ENCODE measurements around the gene USHBP1. TPM values are rescaled to one million over a fixed set of nuclear protein-coding genes. Genes with fewer than 3 reads are reported as not detected.

USHBP1 gene
- total and polyA plus RNA-seq, 4 experiments from 2014 or later = 0.10 to 0.33 TPM; not detected in 2

DNA sequence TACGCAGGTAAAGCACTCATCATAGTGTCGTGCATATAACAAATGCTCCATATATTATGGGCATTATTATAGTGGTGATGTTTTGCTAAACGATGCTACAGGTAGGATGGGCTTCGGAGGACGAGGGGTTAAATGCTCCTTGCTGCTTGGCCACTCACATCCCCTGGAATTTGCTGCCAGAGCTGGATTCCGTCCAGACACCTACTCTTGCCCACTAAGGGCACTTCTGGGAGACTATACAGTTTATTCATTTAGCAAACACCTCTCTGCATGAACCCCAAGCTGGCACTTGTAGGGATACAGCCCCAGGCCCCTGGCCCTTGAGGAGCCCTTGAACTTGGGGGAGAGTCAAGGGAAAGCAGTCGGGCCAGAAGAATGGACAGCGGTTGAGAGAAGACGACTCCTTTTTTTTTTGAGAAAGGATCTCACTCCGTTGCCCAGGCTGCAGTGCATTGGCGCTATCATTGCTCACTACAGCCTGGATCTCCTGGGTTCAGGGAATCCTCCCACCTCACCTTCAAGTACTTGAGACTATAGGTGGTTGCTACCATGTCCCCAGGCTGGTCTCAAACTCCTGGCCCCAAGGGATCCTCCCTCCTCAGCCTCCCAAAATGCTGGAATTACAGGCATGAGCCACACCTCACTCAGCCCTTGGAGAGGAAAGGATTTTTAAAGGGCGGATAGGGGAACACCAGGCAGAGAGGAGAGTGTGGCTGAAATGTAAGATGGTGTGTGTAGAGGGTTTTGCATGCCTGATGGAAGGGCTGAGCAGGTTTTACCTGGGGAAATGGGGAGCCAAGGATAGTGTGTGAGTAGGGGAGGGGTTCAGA, 40.1 kb upstream of the USHBP1 start:
- peak overlapping the region; percentile 69 to 96 (median 88) for H3K27ac Mint-ChIP-seq
- H3K36me3 Mint-ChIP-seq = peaks cover 0 to 7% of the 10 kb centered on the region in 2 donors
- no peaks in the 10 kb centered on the region for H3K27me3 Mint-ChIP-seq
- no peak for DNase-seq
- Histone ChIP-seq H3K36me3 (ENCODE audit: insufficient read depth, low read length) (no peaks in the 10 kb centered on the region), H3K4me1 (ENCODE audit: insufficient read depth, low read length) (peaks cover 48% of the 10 kb centered on the region), H3K9me3 (ENCODE audit: control insufficient read depth in 1 of 2, low read length in 2 of 2) (no peaks in the 10 kb centered on the region), H3K4me3 (ENCODE audit: low read length in 2 of 2) (no peak overlapping the region), H3K27me3 (ENCODE audit: insufficient read depth, low read length) (no peaks in the 10 kb centered on the region), H3K27ac (ENCODE audit: low read depth, low read length) (peak overlapping the region; percentile 85)
- ChIA-PET CTCF (ENCODE audit: partially characterized antibody) (interaction anchor here (0.7 to 2.8 kb wide), 21 partner anchors 7 to 229 kb away, joined by 3 to 33 read pairs (median 4); partner anchors contain the start of genes ANO8, BABAM1, HAUS8 and MYO9B), POLR2A (ENCODE audit: partially characterized antibody) (interaction anchor here (0.5 to 5.8 kb wide), 17 partner anchors 12 to 976 kb away, joined by 3 to 64 read pairs (median 4); partner anchors contain the start of genes ANKLE1, ANO8, BABAM1 and GTPBP3)
- H3K9me3 Mint-ChIP-seq = no peaks in the 10 kb centered on the region
- H3K4me1 Mint-ChIP-seq = peaks cover 19 to 65% (median 41%) of the 10 kb centered on the region in 4 donors
- H3K4me3 Mint-ChIP-seq = peak overlapping the region; percentile 90 to 94 (median 92)
- intact Hi-C loops (cut with micrococcal nuclease) = loop anchor here (1.0 to 5.0 kb wide), 6 partner anchors 12 to 251 kb away; partner anchors contain the start of genes BABAM1, BST2, COLGALT1 and GTPBP3

DNA sequence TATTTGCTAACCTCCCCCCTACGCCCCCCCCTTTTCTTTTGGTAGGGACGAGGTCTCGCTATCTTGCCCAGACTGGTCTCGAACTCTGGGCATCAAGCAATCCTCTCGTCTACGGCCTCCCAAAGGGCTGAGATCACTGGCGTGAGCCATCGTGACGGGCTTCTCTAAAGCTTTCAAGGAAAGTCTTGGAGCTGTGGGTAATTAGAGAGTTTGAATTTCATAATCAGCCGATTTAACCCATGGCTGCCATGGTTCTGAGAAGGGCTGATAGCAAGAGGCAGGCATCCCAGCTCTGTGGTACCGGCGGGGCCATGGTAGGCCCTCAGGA, 39.4 kb upstream of the USHBP1 start:
- Histone ChIP-seq H3K27ac (ENCODE audit: low read depth, low read length) (no peak overlapping the region), H3K27me3 (ENCODE audit: insufficient read depth, low read length) (no peaks in the 10 kb centered on the region), H3K4me3 (ENCODE audit: low read length in 2 of 2) (no peak overlapping the region), H3K9me3 (ENCODE audit: control insufficient read depth in 1 of 2, low read length in 2 of 2) (no peaks in the 10 kb centered on the region), H3K36me3 (ENCODE audit: insufficient read depth, low read length) (no peaks in the 10 kb centered on the region), H3K4me1 (ENCODE audit: insufficient read depth, low read length) (peaks cover 46% of the 10 kb centered on the region)
- CTCF ChIA-PET (ENCODE audit: partially characterized antibody) = interaction anchor here (1.1 to 2.8 kb wide), 5 partner anchors 11 to 82 kb away, joined by 3 to 33 read pairs (median 4); partner anchors contain the start of gene BABAM1
- H3K27me3 Mint-ChIP-seq = no peaks in the 10 kb centered on the region
- H3K36me3 Mint-ChIP-seq = peaks cover 0 to 2% of the 10 kb centered on the region in 2 donors
- POLR2A ChIA-PET (ENCODE audit: partially characterized antibody) = interaction anchor here (1.4 to 5.8 kb wide), 3 partner anchors 31 to 78 kb away, joined by 3 to 64 read pairs (median 5); partner anchors contain the start of genes ANO8, BABAM1, GTPBP3 and OCEL1
- H3K4me1 Mint-ChIP-seq = peaks cover 14 to 58% (median 35%) of the 10 kb centered on the region in 4 donors
- intact Hi-C loops (cut with micrococcal nuclease) = no loop called here
- H3K4me3 Mint-ChIP-seq = peak overlapping the region in 7 of 8 donors; percentile 67 to 91 (median 80)
- no peak for DNase-seq
- H3K27ac Mint-ChIP-seq = peak overlapping the region in 5 of 7 donors; percentile 42 to 80 (median 61)
- H3K9me3 Mint-ChIP-seq = no peaks in the 10 kb centered on the region

DNA sequence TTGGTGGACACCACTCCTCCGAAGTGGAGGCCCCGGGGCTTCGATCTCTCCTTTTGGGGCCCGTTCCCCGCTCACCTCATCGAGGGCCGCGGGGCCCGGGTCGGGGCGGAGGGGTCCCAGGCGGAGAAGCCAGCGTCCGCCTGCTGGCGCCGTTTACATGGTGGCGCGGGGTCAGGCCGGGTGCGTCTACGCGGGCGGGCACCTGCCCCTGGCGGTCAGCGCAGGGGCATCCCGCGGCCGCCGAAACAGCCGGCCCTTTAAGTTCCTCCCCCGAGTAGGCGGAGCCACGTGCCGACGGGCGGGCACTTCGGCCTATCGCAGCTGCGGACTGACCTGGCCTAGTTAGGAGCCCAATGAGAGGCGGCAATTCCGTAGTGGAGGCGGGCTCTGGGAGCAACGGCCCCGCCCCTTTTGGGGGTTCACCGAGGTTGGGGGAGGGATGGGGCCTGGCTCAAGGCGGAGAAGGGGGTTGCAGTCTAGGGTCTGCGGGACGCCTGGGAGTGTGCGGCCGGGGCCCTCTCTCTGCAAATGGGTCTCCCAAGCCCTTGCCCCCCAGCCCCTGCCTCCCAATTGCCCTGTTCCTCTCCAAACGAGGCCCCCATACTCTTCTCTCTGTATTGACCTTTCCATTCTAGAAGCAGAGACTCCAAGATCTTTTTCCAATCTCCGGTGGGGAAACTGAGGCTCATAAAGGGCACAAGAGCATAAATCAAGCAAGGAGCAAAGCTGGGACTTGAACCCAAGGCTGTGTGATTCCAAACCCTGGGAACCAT, 38.8 kb upstream of the USHBP1 start, which contains the start of gene ABHD8:
ABHD8 (minus strand) TSS at position 259 of the 773 bp plus-strand sequence. CDS start 1,809 bp downstream, outside the sequence.
- Histone ChIP-seq H3K36me3 (ENCODE audit: insufficient read depth, low read length) (no peaks in the 10 kb centered on the region), H3K27me3 (ENCODE audit: insufficient read depth, low read length) (no peaks in the 10 kb centered on the region), H3K4me3 (ENCODE audit: low read length in 2 of 2) (peak within 1 kb of the TSS in 1 of 2 donors; percentile 59), H3K27ac (ENCODE audit: low read depth, low read length) (peak within 1 kb of the TSS; percentile 71), H3K9me3 (ENCODE audit: control insufficient read depth in 1 of 2, low read length in 2 of 2) (peaks cover 0 to under 1% of the 10 kb centered on the region in 2 donors), H3K4me1 (ENCODE audit: insufficient read depth, low read length) (peaks cover 42% of the 10 kb centered on the region)
- ChIA-PET CTCF (ENCODE audit: partially characterized antibody) (interaction anchor here (1.1 to 2.8 kb wide), 6 partner anchors 11 to 83 kb away, joined by 3 to 33 read pairs (median 6); partner anchors contain the start of gene BABAM1), POLR2A (ENCODE audit: partially characterized antibody) (interaction anchor here (1.4 to 5.8 kb wide), 3 partner anchors 31 to 77 kb away, joined by 3 to 64 read pairs (median 5); partner anchors contain the start of genes ANO8, BABAM1, GTPBP3 and OCEL1)
- Mint-ChIP-seq H3K9me3 (no peaks in the 10 kb centered on the region), H3K27me3 (no peaks in the 10 kb centered on the region), H3K4me3 (peak within 1 kb of the TSS; percentile 67 to 91 (median 80)), H3K27ac (peak within 1 kb of the TSS; percentile 42 to 89 (median 76)), H3K4me1 (peaks cover 14 to 57% (median 34%) of the 10 kb centered on the region in 4 donors), H3K36me3 (peaks cover 0 to 2% of the 10 kb centered on the region in 2 donors)
- DNase-seq = peak; percentile 89 to 94 (median 90)
- intact Hi-C loops (cut with micrococcal nuclease) = no loop called here

DNA sequence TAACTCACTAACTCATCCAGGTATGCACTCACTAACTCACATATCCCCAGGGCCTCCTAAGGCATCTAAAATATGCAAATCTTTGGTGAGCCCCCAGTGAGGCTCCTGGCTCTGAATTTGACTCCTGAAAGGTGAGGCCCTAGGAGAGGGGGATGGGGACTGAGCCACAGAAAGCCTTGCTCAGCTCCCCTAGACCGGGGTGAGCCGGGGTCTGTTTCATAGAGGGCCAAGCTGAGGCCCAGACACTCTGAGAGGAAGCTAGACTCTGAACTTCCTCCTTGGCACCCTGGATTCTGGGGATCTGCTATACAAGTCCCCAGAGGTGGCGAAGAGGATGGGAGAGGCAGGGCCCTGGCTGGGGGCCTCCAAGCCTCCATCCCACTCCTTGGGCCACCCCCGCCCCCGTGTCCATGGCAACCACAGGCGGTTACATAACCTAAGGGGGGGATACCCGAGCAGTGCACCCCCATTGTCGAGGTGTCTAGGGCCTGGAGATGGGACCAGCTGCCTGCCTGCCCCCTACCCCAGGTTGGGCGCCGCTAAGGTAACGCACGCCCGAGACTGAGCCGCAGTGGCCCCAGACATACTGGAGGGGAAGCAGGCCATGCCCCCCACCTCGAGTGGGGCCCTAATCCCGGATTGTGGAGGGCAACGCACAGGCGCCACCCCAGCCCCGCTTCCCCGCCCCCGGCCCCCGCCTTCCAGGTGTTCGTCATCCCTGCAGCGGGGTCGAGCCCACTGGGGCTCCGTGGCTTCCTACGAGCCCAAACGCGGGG, 38.0 kb upstream of the USHBP1 start:
- H3K4me3 ChIP-seq (ENCODE audit: low read length in 2 of 2) = peak overlapping the region in 1 of 2 donors; percentile 59
- Mint-ChIP-seq H3K4me1 (peaks cover 11 to 51% (median 29%) of the 10 kb centered on the region in 4 donors), H3K27ac (peak overlapping the region in 6 of 7 donors; percentile 17 to 60 (median 37)), H3K36me3 (peaks cover 0 to 2% of the 10 kb centered on the region in 2 donors), H3K4me3 (peak overlapping the region; percentile 53 to 91 (median 74)), H3K9me3 (peaks cover 0 to 2% (median 0%) of the 10 kb centered on the region in 8 donors), H3K27me3 (no peaks in the 10 kb centered on the region)
- CTCF ChIA-PET (ENCODE audit: partially characterized antibody) = interaction anchor here (1.4 kb wide), 1 partner anchor 10 kb away, joined by 9 read pairs; no protein-coding TSS in a partner anchor
- H3K27me3 ChIP-seq (ENCODE audit: insufficient read depth, low read length) = no peaks in the 10 kb centered on the region
- H3K9me3 ChIP-seq (ENCODE audit: control insufficient read depth in 1 of 2, low read length in 2 of 2) = peaks cover 0 to 4% of the 10 kb centered on the region in 2 donors
- POLR2A ChIA-PET (ENCODE audit: partially characterized antibody) = interaction anchor here (0.6 to 5.8 kb wide), 4 partner anchors 10 to 118 kb away, joined by 3 to 64 read pairs (median 4); partner anchors contain the start of genes ANO8, GTPBP3 and OCEL1
- no peaks in the 10 kb centered on the region for H3K36me3 ChIP-seq (ENCODE audit: insufficient read depth, low read length)
- DNase-seq = peak in 1 of 5 donors; percentile 60
- peaks cover 42% of the 10 kb centered on the region for H3K4me1 ChIP-seq (ENCODE audit: insufficient read depth, low read length)
- H3K27ac ChIP-seq (ENCODE audit: low read depth, low read length) = peak overlapping the region; percentile 71
- intact Hi-C loops (cut with micrococcal nuclease) = no loop called here

DNA sequence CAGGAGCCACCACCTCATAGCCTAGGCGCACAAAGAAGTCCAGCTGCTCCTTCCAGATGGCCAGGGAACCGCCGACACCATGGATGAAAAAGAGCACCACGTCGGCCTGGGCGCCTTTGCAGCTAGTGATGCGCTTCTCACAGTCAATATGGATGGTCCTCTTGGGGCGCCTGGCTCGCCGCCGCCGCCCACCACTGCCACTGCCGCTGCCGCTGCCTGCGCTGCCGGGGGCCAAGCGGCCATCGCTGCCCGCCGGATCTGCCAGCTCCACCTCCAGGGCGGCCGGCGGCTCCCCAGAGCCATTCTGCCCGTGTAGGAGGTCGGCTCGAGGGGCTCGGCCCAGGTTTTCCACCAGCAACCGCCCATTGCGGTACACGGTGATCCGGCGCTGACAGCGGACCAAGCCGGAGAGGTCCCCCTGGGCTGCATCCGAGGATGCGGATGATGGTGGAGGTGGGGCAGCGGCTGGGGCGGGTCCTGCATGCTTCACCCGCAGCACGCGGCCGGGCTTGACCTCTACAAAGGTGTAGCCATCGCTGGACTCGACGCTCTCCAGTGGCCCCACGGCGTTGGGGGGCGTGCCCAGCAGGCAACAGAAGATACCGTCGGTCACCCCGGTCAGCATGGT, 36.6 kb upstream of the USHBP1 start:
- Histone ChIP-seq H3K27me3 (ENCODE audit: insufficient read depth, low read length) (no peaks in the 10 kb centered on the region), H3K4me3 (ENCODE audit: low read length in 2 of 2) (no peak overlapping the region), H3K9me3 (ENCODE audit: control insufficient read depth in 1 of 2, low read length in 2 of 2) (peaks cover 0 to 4% of the 10 kb centered on the region in 2 donors), H3K36me3 (ENCODE audit: insufficient read depth, low read length) (no peaks in the 10 kb centered on the region), H3K27ac (ENCODE audit: low read depth, low read length) (no peak overlapping the region), H3K4me1 (ENCODE audit: insufficient read depth, low read length) (peaks cover 33% of the 10 kb centered on the region)
- intact Hi-C loops (cut with micrococcal nuclease) = no loop called here
- H3K36me3 Mint-ChIP-seq = peaks cover 0 to 2% of the 10 kb centered on the region in 2 donors
- no peak for DNase-seq
- peaks cover 0 to 2% (median 0%) of the 10 kb centered on the region in 8 donors for H3K9me3 Mint-ChIP-seq
- H3K27ac Mint-ChIP-seq = no peak overlapping the region
- ChIA-PET CTCF (ENCODE audit: partially characterized antibody) (no interaction called here), POLR2A (ENCODE audit: partially characterized antibody) (interaction anchor here (1.1 to 5.8 kb wide), 2 partner anchors 8 to 34 kb away, joined by 3 to 64 read pairs; partner anchors contain the start of genes ANO8, DDA1 and GTPBP3)
- peaks cover 9 to 40% (median 23%) of the 10 kb centered on the region in 4 donors for H3K4me1 Mint-ChIP-seq
- H3K4me3 Mint-ChIP-seq = no peak overlapping the region
- H3K27me3 Mint-ChIP-seq = no peaks in the 10 kb centered on the region

DNA sequence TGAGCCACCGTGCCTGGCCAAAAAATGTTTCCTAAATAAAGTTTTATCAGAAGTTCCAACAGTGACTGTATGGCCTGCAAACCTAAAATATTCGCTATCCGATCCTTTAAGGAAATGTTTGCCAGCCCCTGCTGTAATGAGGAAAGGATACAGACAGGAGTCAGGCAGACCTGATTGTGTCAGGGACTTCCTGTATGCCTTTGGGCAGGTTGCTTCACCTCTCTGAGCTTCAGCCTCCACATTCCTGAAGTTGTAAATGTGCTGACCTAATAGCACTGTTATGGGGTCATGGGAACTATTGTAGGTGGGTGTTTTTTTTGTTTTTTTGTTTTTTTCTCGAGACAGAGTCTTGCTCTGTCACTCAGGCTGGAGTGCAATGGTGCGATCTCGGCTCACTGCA, 32.4 kb upstream of the USHBP1 start:
- peaks cover 3 to 8% (median 5%) of the 10 kb centered on the region in 4 donors for H3K4me1 Mint-ChIP-seq
- Histone ChIP-seq H3K4me3 (ENCODE audit: low read length in 2 of 2) (no peak overlapping the region), H3K27me3 (ENCODE audit: insufficient read depth, low read length) (no peaks in the 10 kb centered on the region), H3K9me3 (ENCODE audit: control insufficient read depth in 1 of 2, low read length in 2 of 2) (peaks cover 0 to 4% of the 10 kb centered on the region in 2 donors), H3K36me3 (ENCODE audit: insufficient read depth, low read length) (no peaks in the 10 kb centered on the region), H3K27ac (ENCODE audit: low read depth, low read length) (no peak overlapping the region), H3K4me1 (ENCODE audit: insufficient read depth, low read length) (peaks cover 4% of the 10 kb centered on the region)
- peaks cover 0 to 2% of the 10 kb centered on the region in 2 donors for H3K36me3 Mint-ChIP-seq
- CTCF ChIA-PET (ENCODE audit: partially characterized antibody) = interaction anchor here (1.2 to 2.5 kb wide), 5 partner anchors 8 to 92 kb away, joined by 3 to 13 read pairs (median 5); partner anchors contain the start of genes DDA1 and MRPL34
- no peak overlapping the region for H3K4me3 Mint-ChIP-seq
- H3K9me3 Mint-ChIP-seq = peaks cover 0 to 2% (median 0%) of the 10 kb centered on the region in 8 donors
- H3K27ac Mint-ChIP-seq = no peak overlapping the region
- no peaks in the 10 kb centered on the region for H3K27me3 Mint-ChIP-seq
- POLR2A ChIA-PET (ENCODE audit: partially characterized antibody) = no interaction called here
- intact Hi-C loops (cut with micrococcal nuclease) = no loop called here
- no peak for DNase-seq

Measured in CD4-positive, alpha-beta memory T cell (primary cell).